Measurements from ENCODE around the gene SYNPO2.

- no peak for TF ChIP-seq EZH2 (IDR thresholded peaks at IDR 0.05)
- no peak for TF ChIP-seq CTCF (IDR thresholded peaks at IDR 0.05)
Observed at GRCh38 chr4:119098306-119098705, 209.7 kb downstream of the SYNPO2 start.
